Stimulated activated CD4-positive, alpha-beta T cell treated with anti-CD3 and anti-CD28 coated beads, Interleukin-2, amount 100 ng/mL, for 4 hours (primary cell): Measurements from ENCODE around the gene NEUROD2.

Experiments used
- DNase-seq: peaks from one replicate; pipeline ENCODE4 v3.0.0-alpha.2; 2020; ENCODE audit warnings: low read depth

NEUROD2 gene

GRCh38 chr17:39579318-39580081, 28.2 kb downstream of the NEUROD2 start:
- DNase-seq = no peak

- no peak for DNase-seq
Observed at GRCh38 chr17:39578272-39578671, 29.4 kb downstream of the NEUROD2 start.

- no peak for DNase-seq
Observed at GRCh38 chr17:39576187-39576586, 31.5 kb downstream of the NEUROD2 start.

- no peak for DNase-seq
Observed at GRCh38 chr17:39573447-39574298, 34.0 kb downstream of the NEUROD2 start.

GRCh38 chr17:39572121-39572520, 35.6 kb downstream of the NEUROD2 start:
- no peak for DNase-seq

- no peak for DNase-seq
Observed at GRCh38 chr17:39569126-39569525, 38.6 kb downstream of the NEUROD2 start.

GRCh38 chr17:39568702-39569101, 39.0 kb downstream of the NEUROD2 start:
- no peak for DNase-seq

- DNase-seq = no peak
Observed at GRCh38 chr17:39566094-39566850, 41.4 kb downstream of the NEUROD2 start.

GRCh38 chr17:39564211-39564848, 43.4 kb downstream of the NEUROD2 start:
- no peak for DNase-seq

GRCh38 chr17:39563476-39563875, 44.2 kb downstream of the NEUROD2 start:
- no peak for DNase-seq

GRCh38 chr17:39562976-39563375, 44.7 kb downstream of the NEUROD2 start:
- no peak for DNase-seq

GRCh38 chr17:39562395-39562794, 45.3 kb downstream of the NEUROD2 start:
- DNase-seq = no peak

GRCh38 chr17:39556423-39556822, 51.3 kb downstream of the NEUROD2 start:
- DNase-seq = no peak

- no peak for DNase-seq
Observed at GRCh38 chr17:39555368-39555767, 52.4 kb downstream of the NEUROD2 start.
